Neutrophil (primary cell): ENCODE data around the gene SRP54.

Source experiments
- H3K27ac ChIP-seq: fragments of 200-600 bp; sonication (generic); 2 replicates; pipeline ENCODE4 v1.5.1; 2016; ENCODE audit warnings: mild to moderate bottlenecking, moderate library complexity
- H3K27me3 ChIP-seq: fragments of 200-600 bp; sonication (generic); 2 replicates; pipeline ENCODE4 v1.6.0; 2016; ENCODE audit warnings: mild to moderate bottlenecking
- H3K36me3 ChIP-seq: fragments of 200-600 bp; sonication (generic); 2 replicates; pipeline ENCODE4 v1.5.1; 2017
- H3K4me1 ChIP-seq, 2 experiments: fragments of 200-600 bp in 1 of 2; sonication (generic) in 1 of 2; 1 replicate in 1 of 2; 2 replicates in 1 of 2; pipeline versions ENCODE4 v1.5.1 to v1.6.1; 2013 to 2016; ENCODE audit warnings: low read depth in 1 of 2, low read length in 1 of 2, mild to moderate bottlenecking in 1 of 2, moderate library complexity in 1 of 2; ENCODE audit not compliant: control insufficient read depth in 1 of 2, insufficient read depth in 1 of 2
- H3K4me3 ChIP-seq, 2 experiments: fragments of 200-600 bp in 1 of 2; sonication (generic) in 1 of 2; 1 replicate in 1 of 2; 2 replicates in 1 of 2; pipeline ENCODE4 v1.5.1; 2013 to 2016; ENCODE audit warnings: low read depth in 1 of 2, low read length in 1 of 2, mild to moderate bottlenecking in 1 of 2, moderate library complexity in 1 of 2
- H3K9me3 ChIP-seq: fragments of 200-600 bp; sonication (generic); 2 replicates; pipeline ENCODE4 v1.5.1; 2016
- TF ChIP-seq, protein P1 (sequence below): fragments of 200-600 bp; sonication (generic); IDR thresholded peaks from 2 replicates; pipeline ENCODE4 v1.5.1; 2016; ENCODE audit warnings: antibody characterized with exemption

Gene SRP54

DNA sequence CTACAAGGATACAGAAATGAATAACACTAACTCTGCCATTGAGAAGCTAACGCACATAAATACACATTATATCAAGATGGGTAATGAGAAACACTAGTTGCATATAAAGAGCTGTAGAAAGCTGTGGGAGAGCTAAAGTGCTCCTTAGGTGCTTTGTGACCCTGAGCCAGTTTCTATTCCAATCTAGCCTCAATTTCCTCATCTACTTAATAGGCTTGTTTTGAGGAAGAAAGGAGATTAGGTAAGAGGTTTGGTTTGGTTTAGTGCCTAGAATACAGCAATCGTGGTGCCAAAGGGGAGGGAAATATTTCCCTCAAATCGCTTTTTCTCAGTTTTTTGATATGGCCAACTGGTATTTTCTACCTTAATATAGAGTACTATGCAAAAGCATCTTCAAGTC is 994 bp downstream of the SRP54 start:
- TF ChIP-seq, protein P1, sequence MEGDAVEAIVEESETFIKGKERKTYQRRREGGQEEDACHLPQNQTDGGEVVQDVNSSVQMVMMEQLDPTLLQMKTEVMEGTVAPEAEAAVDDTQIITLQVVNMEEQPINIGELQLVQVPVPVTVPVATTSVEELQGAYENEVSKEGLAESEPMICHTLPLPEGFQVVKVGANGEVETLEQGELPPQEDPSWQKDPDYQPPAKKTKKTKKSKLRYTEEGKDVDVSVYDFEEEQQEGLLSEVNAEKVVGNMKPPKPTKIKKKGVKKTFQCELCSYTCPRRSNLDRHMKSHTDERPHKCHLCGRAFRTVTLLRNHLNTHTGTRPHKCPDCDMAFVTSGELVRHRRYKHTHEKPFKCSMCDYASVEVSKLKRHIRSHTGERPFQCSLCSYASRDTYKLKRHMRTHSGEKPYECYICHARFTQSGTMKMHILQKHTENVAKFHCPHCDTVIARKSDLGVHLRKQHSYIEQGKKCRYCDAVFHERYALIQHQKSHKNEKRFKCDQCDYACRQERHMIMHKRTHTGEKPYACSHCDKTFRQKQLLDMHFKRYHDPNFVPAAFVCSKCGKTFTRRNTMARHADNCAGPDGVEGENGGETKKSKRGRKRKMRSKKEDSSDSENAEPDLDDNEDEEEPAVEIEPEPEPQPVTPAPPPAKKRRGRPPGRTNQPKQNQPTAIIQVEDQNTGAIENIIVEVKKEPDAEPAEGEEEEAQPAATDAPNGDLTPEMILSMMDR: no peak
- Histone ChIP-seq H3K4me3 (peak overlapping the region; percentile 88 to 93), H3K27ac (peak overlapping the region; percentile 96), H3K36me3 (no peaks in the 10 kb centered on the region), H3K4me1 (peaks cover 47 to 49% of the 10 kb centered on the region in 2 experiments), H3K9me3 (no peaks in the 10 kb centered on the region), H3K27me3 (no peaks in the 10 kb centered on the region)

DNA sequence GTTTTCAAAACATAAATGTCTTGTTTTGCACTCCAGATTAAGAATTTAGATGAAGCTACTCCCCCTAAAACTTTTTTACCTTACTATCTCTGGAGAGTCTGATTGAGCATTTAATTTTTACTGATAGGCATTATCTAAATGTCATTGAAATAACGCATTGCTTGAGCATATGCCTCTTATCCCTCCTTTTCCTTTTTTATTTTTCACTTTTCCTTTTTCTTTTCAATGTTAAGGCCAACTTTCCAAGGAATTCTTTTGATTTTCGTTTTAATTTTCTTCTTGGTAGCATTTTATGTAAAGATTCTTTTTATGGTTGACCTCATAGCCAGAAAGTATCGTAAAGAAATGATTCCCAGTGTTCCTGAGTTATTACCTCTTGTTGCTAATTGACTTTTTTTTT is 2.9 kb downstream of the SRP54 start:
- H3K9me3 ChIP-seq: no peaks in the 10 kb centered on the region
- H3K4me3 ChIP-seq: no peak overlapping the region
- H3K27ac ChIP-seq: no peak overlapping the region
- TF ChIP-seq, protein P1: no peak
- peaks cover 42 to 47% of the 10 kb centered on the region in 2 experiments for H3K4me1 ChIP-seq
- no peaks in the 10 kb centered on the region for H3K36me3 ChIP-seq
- H3K27me3 ChIP-seq: no peaks in the 10 kb centered on the region

DNA sequence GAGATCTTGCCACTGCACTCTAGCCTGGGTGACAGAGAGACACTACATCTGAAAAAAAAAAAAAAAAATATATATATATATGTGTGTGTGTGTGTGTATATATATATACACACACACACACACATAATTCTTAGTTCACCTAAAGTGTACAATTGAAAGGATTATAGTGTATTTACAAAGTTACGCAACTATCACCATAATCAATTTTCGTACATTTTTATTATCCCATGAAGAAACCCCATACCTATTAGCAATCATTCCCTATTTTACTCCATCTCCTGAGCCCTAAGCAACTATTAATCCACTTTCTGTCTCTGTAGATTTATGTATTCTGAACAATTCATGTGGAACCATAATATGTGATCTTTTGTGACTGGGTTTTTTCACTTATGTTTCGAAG is 4.4 kb downstream of the SRP54 start:
- TF ChIP-seq, protein P1: no peak
- no peaks in the 10 kb centered on the region for H3K9me3 ChIP-seq
- H3K27me3 ChIP-seq: no peaks in the 10 kb centered on the region
- no peak overlapping the region for H3K27ac ChIP-seq
- H3K4me3 ChIP-seq: no peak overlapping the region
- H3K4me1 ChIP-seq: peaks cover 34 to 35% of the 10 kb centered on the region in 2 experiments
- no peaks in the 10 kb centered on the region for H3K36me3 ChIP-seq

DNA sequence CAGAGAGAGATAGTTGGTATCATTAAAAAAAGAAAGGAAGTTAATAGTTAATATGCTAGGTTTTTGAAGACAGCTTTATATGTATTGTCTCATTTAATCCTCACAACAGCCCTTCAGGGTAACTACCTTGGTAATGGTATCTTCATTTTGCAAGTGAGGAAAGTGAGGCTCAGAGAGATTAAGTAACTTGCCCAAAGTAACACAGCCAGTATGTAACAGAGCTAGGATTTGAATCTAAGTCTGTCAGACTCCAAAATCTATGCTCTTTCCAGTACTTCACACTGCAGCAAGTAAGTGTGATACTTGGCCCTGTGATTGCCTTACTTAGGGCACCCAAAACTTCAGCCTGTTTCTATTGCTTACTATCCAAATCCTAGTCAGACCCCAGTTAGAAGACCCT is 7.0 kb downstream of the SRP54 start:
- Histone ChIP-seq H3K9me3 (no peaks in the 10 kb centered on the region), H3K4me1 (peaks cover 16 to 17% of the 10 kb centered on the region in 2 experiments), H3K36me3 (no peaks in the 10 kb centered on the region), H3K4me3 (no peak overlapping the region), H3K27me3 (no peaks in the 10 kb centered on the region), H3K27ac (no peak overlapping the region)
- TF ChIP-seq, protein P1: no peak

DNA sequence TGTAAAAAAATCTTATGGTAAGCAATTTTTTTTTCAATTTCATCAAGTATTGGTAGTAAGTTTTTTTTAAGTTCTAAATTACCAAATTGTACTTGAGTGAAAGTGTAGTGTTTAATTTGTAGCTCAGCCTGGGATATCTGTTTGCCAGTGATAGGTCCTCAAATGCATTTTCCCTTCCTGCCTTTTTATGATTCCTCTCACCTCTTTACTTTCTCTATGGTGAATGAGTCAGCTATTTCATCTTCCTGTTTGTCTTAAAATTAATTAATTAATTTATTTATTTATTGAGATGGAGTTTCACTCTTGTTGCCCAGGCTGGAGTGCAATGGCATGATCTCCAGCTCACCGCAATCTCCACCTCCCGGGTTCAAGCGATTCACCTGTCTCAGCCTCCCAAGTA is 10.6 kb downstream of the SRP54 start:
- H3K9me3 ChIP-seq: no peaks in the 10 kb centered on the region
- H3K4me3 ChIP-seq: no peak overlapping the region

More for the DNA sequence above, 10.6 kb downstream of the SRP54 start:
- peaks cover 6 to 8% of the 10 kb centered on the region in 2 experiments for H3K4me1 ChIP-seq
- peaks cover 14% of the 10 kb centered on the region for H3K36me3 ChIP-seq
- no peak overlapping the region for H3K27ac ChIP-seq
- no peaks in the 10 kb centered on the region for H3K27me3 ChIP-seq
- TF ChIP-seq, protein P1: no peak
